HG03066 (cell line): ENCODE measurements around the gene MZB1.
"Not testable (repeated sequence)": the region's sequence is repeated elsewhere in the genome, so short reads cannot be mapped to it uniquely, and the experiment has no call there.

ENCODE experiments used
- ATAC-seq: cut with Tn5 transposase; IDR thresholded peaks from one replicate; pipeline ENCODE4 v1.9.1; 2021; ENCODE audit warnings: low read depth; ENCODE audit not compliant: unreplicated experiment

MZB1 gene

DNA sequence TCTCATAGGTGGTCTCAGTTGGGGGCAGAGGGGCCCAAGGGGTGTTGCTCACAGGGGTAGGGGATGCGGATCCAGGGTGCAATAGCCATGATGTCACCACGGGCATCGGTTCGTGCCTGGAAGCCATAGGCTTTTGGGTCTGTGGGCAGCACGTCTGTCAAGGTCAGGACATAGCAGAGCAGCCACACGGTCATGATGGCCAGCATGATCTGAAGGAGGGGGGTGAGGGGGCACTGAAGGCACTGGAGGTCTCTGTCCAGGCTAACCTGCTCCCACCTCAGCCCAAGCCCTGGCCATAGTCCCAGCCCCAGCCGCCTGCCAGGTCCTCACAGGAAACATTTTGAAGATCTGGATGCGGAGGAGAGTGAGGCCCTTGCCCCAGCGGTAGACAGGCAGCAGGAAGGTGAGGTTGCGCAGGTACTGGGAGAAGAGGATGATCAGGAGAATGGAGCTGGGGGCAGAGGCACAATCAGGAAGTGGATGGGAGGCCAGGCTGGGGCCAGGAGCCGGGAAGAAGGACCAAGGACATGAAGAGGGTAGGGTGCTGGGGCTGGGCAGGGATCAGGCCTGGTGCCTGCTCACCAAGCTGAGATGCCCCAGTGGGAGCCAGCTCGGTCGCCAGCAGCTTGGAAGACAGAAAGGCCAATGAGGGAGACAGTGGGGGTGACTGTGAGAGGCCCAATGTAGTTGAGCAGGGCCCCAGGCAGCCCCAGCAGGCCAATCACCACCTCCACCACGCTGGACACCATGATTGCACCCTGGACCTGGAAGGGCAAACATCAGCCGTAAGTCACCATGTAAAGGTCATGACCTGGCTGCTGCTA lies 9.9 kb downstream of the MZB1 start:
- no peak for ATAC-seq

DNA sequence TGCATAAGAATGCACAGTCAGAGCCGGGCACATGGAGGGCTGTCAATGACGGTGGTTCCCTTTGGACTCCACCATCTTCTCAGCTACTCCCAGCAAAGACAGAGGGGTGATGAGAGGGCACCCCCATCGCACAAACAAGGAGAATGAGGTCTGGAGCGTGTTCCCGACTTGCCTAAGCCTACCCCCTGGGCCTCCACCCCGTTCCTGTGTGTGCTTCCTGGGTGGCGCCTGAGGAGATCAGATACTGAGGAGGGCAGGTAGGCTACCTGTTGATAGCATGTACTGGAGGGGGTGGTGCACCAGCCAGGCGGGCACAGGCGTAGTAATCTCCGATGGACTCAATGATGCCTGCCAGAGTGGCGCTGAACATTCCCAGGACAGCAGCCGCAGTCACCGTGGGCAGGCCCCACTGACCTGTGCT lies 10.8 kb downstream of the MZB1 start:
- no peak for ATAC-seq

DNA sequence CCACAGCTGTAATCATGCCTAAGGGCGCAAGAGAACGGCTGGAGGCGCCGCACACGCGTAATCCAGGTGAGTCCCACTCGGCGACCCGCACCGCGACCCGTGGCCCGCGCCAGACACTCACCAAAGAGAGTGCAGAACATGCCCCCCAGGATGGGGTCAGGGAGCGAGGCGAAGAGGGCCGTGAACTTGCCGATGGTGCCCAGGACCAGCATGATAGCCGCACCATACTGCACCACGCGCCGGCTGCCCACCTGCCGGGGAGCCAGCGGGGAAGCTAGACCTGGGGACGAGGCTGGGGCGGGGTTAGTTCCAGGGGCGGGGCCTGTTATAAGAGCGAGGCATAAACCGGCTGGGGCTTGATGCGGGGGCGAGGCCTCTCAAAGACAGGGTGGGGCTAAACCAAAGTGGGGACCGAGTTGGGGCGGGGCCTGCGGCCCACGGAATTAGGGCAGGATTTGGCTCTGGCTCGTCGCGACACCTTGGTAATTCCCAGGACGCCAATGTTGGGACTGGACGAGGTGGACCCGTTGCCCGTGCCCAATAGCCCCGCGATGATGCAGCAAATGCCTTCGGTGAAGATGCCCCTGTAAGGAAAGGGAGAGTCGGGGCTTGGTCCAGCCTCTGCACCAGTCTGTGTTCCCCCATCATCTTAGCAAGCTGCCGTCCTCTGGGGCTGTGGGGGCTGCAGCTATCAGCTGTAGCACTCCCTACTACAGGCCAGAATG lies 11.4 kb downstream of the MZB1 start:
- no peak for ATAC-seq

DNA sequence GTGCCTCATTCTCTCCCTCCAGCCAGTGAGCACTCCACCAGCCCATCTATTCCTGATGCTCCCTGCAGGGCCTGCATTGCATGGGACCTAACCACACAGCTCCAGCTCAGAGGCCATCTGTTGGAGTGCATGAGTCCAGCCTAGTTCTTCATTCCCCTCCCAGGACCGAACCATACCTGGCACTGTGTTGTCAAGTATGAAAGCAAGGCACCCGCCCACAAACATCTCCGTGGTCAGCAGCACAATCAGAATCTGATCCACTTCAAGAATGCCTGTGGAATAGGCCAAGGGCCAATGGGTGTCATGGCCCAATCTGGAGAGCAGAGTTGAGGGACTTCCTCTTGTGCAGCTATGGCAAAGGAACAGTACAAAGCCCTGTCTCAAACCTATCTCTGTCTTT lies 12.5 kb downstream of the MZB1 start:
- no peak for ATAC-seq

DNA sequence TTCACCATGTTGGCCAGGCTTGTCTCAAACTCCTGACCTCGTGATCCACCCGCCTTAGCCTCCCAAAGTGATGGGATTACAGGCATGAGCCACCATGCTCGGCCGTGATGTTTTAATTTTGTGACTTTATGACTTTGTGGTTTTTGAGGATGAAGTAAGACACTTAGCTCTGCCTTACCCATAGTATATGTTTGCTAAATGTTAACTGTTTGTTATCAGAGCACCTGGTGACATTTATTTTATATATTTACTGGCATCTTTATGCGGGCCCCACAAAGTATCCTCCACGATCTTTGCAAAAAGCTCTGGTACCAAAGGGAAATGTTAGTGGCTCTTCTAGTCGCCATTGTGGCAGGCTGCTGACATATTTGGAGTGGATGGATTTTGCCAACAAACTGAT lies 13.3 kb downstream of the MZB1 start:
- no peak for ATAC-seq

DNA sequence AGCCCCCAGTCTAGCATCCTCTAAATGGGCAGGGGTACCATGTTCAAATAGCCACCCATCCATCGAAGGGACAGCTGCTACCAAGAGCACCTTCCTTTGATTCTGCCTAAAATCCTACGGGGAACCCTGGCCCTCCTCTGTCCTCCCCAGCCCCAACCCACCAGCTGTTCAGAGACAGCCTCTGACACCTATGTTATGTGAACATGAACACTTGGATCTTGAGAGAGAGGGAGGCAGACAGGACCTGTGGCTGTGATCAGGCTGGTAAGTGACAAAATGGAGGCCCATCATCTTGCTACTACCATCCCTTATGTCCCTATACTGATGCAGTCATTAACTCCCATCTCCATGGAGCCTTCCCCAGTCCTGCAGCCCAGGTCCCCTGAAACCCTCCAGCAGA lies 14.8 kb downstream of the MZB1 start:
- no peak for ATAC-seq

DNA sequence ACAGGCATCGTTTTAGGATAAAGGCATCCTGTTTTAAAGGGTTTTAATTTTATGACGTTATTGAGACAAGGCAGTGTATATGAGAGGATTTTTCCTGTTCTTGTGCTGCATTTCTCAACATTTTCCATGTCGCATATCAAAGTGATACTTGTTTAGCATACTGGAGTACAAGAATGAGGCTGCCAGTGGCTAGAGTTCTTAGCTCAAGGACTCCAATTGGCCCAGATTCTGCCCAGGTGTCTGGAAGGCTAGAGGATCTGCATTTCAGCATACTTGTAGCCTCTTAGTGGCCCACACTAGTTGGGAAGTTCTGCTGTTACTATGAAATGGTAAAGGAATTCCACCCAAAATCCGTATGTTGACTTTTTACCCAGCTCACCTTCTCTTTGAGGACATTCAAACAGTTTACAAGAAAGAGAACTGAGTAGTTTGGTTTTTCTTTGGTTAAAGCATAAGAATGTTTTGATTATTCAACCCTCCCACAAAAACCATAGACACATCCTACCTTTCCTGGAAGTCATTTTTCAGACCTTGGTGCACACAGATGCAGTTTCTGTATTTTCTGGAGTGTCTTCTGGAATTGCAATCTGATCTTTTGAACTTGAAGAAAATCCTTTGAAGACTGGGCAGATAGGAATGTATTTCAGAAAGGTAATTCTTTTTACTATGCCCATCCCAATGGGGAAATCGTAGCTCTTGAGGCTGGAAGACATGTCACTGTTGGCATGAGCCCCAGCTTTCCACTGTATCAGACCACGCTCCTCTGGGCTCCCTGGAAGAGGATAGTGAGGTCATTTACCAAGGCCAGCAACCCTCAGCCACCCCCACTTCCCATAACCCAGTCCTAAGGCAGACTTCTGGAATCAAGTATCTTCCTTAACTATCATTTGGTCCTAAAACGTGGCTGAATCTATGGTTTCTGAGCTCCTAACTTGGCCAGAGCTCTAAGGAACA lies 18.0 kb downstream of the MZB1 start:
- ATAC-seq = no peak

DNA sequence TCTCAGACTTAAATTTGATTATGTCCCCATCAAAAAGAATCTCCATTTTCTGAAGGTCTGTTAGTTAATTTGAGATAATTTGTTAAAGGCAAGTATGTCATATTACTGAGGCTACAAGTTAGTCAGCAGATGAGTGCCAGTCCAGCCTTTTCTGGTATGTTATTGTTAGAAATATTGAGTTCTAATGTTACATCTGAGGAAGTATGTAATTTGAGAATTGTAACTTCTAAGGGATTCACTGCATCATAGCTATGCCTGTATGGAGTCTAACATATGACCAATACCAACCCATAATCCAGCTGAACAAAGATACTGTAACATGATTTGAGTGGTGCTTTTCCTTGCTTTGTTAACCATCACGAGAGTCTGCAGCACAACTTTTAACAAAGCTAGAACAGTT lies 20.5 kb downstream of the MZB1 start:
- ATAC-seq = no peak

DNA sequence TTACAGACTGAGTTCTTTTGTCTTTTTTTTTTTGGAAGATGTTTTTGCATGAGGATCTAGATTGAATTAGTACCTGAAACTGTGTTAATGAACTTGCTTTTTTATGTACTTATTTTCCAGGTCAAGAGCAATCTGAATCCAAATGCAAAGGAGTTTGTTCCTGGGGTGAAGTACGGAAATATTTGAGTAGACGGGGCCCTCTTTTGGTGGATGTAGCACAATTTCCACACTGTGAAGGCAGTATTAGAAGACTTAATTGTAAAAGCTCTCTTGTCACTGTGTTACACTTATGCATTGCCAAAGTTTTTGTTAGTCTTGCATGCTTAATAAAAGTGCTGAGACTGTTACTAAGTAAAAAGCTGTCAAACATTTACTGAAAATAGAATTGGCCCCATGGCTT lies 21.1 kb downstream of the MZB1 start:
- no peak for ATAC-seq

DNA sequence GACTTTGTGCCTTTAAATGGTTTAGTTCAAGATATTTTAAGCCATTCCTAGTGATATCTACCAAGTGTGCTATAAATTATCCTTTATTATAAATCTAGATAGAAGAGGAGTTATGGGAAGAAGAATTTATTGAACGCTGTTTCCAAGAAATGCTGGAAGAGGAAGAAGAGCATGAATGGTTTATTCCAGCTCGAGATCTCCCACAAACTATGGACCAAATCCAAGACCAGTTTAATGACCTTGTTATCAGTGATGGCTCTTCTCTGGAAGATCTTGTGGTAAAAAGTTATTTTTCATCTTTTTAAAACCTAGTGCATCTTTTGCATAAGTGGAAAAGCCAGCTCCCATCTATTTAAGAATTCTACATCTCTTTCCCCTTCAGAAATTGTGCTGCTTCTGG lies 25.2 kb downstream of the MZB1 start:
- ATAC-seq = no peak

DNA sequence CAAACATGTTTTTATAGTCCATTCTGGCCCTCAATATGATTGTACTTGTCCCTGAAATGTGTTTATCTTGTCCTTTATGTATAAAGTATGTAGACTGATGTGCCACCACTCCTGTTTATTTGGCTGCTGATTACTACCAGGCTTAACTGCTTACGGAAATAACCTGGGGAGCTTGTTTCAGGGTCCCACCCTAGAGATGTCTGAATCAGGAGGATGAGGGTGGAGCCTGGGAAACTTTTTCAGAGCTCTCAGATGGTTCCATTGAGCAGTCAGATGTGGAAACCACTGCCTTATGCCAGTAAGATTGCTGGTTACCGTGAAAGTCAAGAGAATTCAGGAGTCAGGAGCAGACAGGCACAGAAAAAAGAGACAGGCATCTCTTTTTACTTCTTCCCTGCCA lies 25.8 kb downstream of the MZB1 start:
- no peak for ATAC-seq

DNA sequence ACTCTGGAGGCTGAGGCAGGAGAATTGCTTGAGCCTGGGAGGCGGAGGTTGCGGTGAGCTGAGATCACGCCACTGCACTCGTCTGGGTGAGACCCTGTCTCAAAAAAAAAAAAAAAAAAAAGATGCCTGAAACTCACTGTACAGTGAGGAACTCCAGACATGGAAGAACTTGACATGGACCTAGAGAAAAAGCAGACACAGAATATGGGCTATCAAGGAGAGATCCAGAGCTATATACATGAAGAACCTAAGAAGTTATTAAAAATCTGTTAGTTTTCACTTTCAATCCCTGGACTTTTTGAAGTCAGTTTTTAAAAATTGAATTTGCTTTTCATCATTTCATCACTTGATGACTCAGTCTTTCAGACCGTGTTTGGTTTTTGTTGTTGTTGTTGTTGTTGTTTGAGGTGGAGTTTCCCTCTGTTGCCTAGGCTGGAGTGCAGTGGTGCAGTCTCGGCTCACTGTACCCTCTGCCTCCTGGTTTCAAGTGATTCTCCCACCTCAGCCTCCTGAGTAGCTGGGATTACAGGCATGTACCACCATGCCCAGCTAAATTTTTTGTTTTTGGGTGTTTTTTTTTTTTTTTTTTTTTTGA lies 27.8 kb downstream of the MZB1 start:
- no peak for ATAC-seq

DNA sequence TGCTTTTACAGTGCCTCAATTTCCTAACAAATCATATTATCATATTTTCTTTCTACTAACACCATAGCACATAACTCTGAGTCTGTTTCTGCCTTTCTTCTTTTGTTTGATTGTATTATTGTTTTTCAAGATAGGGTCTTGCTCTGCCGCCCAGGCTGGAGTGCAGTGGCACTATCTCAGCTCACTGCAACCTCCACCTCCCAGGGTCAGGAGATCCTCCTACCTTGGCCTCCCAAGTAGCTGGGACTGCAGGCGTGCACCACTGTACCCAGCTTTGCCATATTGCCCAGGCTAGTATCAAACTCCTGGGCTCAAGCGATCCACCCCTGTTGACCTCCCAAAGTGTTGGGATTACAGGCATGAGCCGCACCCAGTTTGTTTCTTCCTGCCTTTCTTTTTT lies 29.3 kb downstream of the MZB1 start:
- no peak for ATAC-seq

DNA sequence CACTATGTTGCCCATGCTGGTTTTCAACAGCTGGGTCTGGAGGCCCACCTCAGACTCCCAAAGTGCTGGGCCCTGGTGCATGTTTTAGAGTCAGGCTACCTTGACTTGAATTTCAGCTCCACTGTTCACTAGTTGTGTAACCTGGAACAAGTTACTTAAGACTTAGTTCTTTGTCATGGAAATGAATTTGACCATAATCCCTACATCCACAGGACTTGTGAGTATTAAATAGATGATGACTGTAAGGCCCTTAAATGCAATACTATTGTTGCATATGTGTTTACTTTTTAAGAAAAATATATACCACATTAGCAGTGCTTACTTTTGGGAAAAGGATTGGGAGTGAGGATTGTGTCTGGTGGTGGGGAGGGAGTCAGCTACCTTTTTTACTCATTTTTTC lies 31.6 kb downstream of the MZB1 start:
- ATAC-seq = no peak

DNA sequence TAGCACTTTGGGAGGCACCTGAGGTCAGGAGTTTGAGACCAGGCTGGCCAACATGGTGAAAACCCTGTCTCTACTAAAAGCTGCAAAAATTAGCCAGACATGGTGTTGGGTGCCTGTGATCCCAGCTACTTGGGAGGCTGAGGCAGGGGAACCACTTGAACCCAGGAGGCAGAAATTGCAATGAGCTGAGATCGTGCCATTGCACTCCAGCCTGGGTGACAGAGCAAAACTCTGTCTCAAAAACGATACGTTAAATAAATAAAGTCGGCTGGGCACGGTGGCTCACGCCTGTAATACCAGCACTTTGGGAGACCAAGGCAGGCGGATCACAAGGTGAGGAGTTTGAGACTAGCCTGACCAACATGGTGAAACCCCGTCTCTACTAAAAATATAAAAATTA lies 33.8 kb downstream of the MZB1 start:
- not testable (repeated sequence) for ATAC-seq

DNA sequence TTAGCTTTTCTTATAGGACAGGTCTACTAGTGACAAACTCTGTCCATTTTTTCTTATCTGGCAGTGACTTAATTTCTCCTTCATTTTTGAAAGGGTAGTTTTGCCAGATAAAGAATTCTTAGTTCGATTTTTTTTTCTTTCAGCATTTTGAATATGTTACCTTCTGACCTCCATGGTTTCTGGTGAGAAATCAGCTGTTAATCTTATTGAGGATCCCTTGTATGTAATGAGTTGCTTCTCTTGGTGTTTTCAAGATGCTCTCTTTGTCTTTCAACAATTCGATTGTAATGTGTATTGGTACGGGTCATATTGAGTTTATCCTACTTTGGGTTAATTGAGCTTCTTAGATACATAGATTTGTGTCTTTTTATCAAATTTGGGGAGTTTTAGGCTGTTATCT lies 35.5 kb downstream of the MZB1 start:
- no peak for ATAC-seq

DNA sequence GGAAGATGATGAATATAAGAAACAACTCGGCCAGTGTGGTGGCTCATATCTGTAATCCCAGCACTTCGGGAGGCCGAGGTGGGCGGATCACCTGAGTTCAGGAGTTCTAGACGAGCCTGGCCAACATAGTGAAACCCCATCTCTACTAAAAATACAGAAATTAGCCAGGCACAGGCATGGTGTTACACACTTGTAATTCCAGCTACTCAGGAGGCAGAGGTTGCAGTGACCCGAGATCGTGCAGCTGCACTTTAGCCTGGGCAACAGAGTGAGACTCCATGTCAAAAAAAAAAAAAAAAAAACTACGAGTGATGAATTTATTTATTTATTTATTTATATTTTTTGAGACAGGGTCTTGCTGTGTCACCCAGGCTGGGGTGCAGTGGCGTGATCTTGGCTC lies 41.9 kb downstream of the MZB1 start:
- not testable (repeated sequence) for ATAC-seq

DNA sequence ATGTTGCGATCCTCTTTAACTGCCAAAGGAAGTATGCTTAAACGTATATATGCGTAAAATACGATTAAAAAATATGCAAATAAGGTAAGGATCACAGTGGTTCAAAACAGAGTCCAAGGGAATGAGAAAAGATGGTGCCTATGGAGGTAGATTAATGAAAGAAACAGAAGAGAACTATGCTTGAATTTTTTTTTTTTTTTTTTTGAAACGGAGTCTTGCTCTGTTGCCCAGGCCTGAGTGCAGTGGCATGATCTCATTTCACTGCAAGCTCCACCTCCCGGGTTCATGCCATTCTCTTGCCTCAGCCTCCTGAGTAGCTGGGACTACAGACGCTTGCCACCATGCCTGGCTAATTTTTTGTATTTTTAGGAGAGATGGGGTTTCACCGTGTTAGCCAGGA lies 44.3 kb downstream of the MZB1 start:
- not testable (repeated sequence) for ATAC-seq

DNA sequence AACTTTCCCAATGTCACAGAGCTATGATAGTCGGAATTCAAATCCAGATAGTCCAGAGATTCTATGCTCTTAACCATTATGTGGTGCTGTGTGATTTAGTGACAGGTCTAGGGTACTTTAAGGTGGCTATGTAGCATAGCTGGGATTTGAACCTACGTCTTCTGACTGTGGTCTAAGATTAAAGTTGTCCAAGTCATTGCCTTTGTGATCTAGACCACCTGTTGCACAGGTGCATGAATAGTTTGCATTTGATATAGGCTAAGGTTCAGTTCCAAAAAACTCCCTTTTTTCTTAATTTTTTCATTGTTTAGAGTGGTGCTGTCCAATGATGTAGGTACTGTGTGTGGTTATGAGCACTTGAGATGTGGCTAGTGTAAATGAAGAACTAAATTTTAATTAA lies 45.5 kb downstream of the MZB1 start:
- ATAC-seq = no peak

DNA sequence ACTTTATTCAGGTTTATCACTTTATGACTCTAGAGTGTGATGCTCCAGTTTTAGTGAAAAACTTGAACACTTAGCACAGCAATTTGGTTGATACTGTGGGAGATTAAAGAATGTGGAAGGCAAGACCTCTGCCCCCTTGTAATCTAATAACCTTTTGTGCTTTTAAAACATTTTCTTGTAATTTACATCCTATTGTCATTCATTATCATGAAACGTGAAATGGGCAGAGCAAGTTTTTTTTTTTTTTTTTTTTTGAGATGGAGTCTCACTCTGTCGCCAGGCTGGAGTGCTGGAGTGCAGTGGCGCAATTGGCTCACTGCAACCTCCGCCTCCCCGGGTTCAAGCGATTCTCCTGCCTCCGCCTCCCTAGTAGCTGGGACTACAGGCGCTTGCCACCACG lies 46.2 kb downstream of the MZB1 start:
- ATAC-seq = no peak

DNA sequence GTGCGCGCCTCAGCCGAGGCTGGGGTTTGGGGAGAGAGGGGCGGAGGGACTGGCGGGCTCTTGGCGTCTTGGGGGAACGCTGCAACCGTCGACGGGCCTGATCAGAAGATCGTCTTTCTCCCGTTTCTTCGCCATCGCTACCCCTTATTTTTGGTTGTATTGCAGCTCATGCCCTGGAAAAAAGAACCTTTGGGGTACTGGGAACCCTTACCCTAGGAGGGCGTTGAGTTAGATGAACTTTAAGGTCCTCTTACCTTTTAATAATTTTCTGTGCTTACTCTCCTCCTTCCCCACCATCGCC lies 47.3 kb downstream of the MZB1 start:
- no peak for ATAC-seq
